ENCODE results near the gene CTRB1. TPM values are rescaled to one million over a fixed set of nuclear protein-coding genes. Genes with fewer than 3 reads are reported as not detected.

CTRB1 gene
- total RNA-seq, 1 donor from 2014 or later, result 9.7 TPM

DNA sequence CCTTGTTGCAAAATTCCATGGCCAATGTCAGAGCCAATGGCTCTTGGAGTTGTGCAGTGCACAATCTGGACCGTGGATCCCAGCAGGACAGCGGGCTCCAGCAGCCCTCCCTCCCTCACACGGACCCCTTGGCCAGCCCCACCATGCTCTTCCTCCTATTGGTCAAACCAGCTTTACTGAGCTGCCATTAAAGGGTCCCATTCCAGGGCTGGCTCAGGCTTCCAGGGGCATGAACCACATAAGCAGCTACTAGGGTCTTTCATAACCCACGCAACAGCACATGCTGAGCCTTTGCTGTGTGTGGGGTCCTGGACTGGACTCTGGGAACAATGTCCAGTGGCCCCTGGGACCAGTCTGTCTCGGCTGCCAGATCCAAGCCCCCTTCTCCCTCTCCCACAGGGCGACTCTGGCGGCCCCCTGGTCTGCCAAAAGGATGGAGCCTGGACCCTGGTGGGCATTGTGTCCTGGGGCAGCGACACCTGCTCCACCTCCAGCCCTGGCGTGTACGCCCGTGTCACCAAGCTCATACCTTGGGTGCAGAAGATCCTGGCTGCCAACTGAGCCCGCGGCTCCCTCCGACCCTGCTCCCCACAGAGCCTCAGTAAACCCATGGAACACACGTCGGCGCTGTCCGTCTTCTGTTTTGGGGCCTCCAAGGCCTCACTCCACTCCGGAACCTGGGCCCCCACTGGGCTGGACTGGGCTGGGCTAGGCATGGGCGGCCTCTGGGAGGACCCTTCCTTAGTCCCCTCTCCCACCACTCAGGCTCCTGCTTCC lies 5.7 kb downstream of the CTRB1 start:
- DNase-seq (ENCODE audit: low spot score) (no peak), ATAC-seq (peak; percentile 20)

DNA sequence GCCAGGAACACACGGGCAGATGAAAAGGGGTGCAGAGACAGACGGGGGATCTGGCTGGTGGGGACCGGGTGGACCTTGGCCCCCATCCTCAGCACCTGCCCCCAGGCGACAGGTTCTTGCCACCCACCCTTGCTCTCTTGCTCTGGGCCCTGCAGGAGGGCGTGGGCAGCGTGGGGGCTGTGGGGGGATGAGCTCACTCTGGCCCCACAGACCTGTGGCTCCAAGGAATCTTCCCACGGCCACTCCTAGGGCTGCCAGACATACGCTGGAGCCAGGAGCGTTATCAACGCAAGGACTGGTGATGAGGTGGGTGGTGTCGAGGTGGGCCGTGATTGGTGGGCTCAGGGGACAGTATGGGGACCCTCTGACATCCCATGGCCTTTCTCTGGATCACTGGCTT lies 6.3 kb downstream of the CTRB1 start:
- no peak for DNase-seq (ENCODE audit: low spot score)
- ATAC-seq, result no peak

- ATAC-seq (no peak), DNase-seq (ENCODE audit: low spot score) (no peak)
Measured at GRCh38 chr16:75225678-75226515, 7.1 kb downstream of the CTRB1 start.

GRCh38 chr16:75226550-75227360 lies 8.0 kb downstream of the CTRB1 start:
- peak; percentile 33 for ATAC-seq

DNA sequence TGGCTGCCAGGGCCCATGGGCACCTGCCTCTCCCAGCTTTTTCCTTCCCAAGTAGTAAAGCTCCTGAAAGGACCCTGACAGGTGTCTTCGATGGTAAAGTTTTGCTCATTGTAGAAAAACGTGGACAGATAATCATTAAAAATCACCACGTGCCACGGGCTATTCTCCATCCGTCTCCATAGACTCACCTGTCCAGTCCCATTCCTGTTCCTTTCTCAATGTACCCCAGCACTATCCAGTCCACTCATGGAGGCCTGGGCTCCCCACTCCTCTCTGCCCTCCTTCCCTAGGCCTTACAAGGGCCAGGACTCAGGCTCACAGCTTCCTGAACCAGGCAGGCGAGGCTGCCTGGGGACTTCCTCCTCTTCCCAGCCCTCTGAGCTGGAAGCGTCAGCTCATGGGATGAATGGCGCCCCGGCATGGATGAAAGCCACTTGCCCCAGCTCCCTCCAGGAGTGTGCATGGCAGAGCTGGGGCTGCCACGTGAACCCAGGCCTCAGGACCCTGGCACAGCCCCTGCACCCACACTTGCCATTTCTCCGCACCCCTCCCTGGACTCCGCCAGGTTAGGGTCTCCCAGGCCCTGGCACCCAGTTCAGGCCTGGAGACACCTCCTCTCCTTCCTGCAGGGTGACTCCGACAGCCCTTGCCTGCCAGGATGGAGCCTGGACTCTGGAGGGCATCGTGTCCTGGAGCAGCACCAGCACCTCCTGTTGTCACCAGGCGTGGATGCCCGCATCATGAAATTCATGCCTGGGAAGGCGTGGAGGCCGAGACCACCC lies 8.8 kb downstream of the CTRB1 start:
- DNase-seq (ENCODE audit: low spot score), result no peak
- ATAC-seq, result peak; percentile 5

More at GRCh38 chr16:75226550-75227360, 8.0 kb downstream of the CTRB1 start:
- DNase-seq (ENCODE audit: low spot score), result no peak

GRCh38 chr16:75228143-75228976 lies 9.6 kb downstream of the CTRB1 start:
- no peak for DNase-seq (ENCODE audit: low spot score)
- no peak for ATAC-seq

- no peak for ATAC-seq
- no peak for DNase-seq (ENCODE audit: low spot score)
Measured at GRCh38 chr16:75229172-75230031, 10.6 kb downstream of the CTRB1 start.

GRCh38 chr16:75230471-75231110 lies 11.8 kb downstream of the CTRB1 start:
- DNase-seq (ENCODE audit: low spot score), result no peak
- ATAC-seq, result no peak

DNA sequence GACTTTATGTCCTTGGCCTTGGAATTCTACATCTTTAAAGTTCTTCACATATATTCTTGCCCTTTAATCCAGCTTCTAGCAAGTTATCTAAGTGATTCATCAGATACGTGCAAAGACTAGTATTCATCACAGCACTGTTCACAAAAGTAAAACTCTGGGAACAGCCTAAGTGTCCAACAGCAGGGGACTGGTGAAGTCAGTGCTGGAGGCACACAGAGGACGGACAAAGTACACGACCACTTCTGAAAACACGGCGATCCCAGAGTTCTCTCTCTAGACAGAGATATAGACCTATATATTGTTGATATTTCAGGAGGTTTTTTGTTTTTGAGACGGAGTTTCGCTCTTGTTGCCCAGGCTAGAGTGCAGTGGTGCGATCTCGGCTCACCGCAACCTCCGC lies 12.8 kb downstream of the CTRB1 start:
- DNase-seq (ENCODE audit: low spot score), result no peak
- no peak for ATAC-seq

GRCh38 chr16:75233611-75233938 lies 14.8 kb downstream of the CTRB1 start:
- DNase-seq (ENCODE audit: low spot score) (no peak), ATAC-seq (no peak)

DNA sequence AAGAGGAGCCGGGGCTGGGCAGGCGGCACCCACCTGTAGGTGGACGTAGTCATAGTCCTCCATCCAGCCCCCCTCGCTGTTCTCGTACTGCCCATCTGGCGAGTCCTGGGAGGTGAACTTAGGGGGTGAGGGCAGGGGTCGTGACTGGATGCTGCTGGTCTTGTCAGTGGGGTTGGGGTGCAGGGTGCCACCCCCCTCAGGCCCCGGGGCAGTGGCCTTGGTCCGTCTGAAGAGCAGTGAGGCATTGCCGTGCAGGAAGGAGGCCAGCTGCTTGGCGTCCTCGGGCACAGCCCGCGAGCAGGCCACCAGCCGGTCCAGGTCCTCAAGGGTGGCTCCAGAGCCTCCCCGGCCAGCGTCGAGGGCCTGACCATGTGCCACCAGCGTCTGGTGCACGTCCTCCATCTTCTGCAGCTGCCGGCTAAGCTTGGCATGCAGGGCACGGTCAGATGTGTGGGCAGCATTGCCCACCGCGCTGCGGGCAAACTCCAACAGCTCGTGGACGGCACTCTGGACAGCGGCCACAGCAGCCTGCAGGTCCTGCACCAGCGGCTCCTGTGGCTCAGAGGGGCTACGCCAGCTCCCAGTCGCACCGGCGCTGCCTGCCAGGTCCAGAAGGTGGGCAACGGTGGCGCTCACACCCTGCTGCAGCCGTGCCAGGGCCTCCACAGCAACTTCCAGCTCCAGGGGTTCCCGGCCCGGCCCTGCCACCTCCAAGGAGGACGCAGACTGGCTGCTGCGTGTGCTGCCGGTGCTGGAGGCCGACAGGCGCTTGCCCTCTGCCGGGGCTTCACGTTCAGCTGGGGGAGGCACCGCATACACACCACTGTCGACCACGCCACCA lies 16.3 kb downstream of the CTRB1 start:
- DNase-seq (ENCODE audit: low spot score) (no peak), ATAC-seq (peak; percentile 3)

DNA sequence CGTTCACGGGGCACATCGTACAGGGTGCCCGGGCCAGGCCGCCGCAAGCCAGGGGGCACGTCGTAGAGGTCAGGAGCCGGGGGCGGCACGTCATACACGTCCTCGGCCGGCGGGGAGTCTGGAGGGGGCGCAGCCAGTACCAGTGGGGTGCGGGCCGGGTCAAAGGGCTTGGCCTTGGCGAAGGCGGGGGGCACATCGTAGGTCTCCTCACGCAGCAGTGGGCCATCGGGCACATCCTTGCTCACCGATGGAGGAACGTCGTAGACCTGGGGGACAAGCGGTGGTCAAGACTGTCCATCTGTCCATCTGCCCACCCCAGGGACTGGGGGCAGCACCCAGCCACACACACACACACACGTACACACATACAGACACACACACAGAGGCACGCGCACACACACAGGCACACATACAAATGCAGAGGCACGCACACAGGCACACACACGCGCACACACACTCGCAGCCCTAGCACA lies 17.0 kb downstream of the CTRB1 start:
- ATAC-seq (no peak), DNase-seq (ENCODE audit: low spot score) (no peak)

- ATAC-seq (no peak), DNase-seq (ENCODE audit: low spot score) (no peak)
Measured at GRCh38 chr16:75236232-75236631, 17.4 kb downstream of the CTRB1 start.

- DNase-seq (ENCODE audit: low spot score), result no peak
- ATAC-seq, result no peak
Measured at GRCh38 chr16:75236736-75237397, 18.1 kb downstream of the CTRB1 start.

GRCh38 chr16:75237398-75238131 lies 18.8 kb downstream of the CTRB1 start:
- DNase-seq (ENCODE audit: low spot score), result no peak
- no peak for ATAC-seq

All from left lobe of liver (tissue), 2 donors.